SK-MEL-5 (cell line): ENCODE results near the gene JTB. TPM values are rescaled to one million over a fixed set of nuclear protein-coding genes. Genes with fewer than 3 reads are reported as not detected.

Experiments used
- DNase-seq: peaks from one replicate; pipeline ENCODE4 v3.0.0-alpha.2; 2016; ENCODE audit warnings: low read depth, low spot score
- in situ Hi-C: cut with HindIII; loops from 2 replicates; pipeline ENCODE4 v1.10.0; 2016; ENCODE audit warnings: low sequenced_read_pairs, high pct_unique_total_duplicates, low pct_unique_long_range_greater_than_20kb
- small RNA-seq, 2 experiments: library from RNA; depleted of rRNA; stranded (forward); fragments of <200 nt; gene quantifications; one replicate each; pipeline ENCODE3, GENCODE V24; 2014
- total RNA-seq: library from RNA; depleted of rRNA; stranded (reverse); fragments of >200 nt; shearing (Covaris generic); gene quantifications from 2 replicates; pipeline ENCODE4 v1.2.3, GENCODE V29; 2014; rRNA removed

Gene JTB
- total RNA-seq, 1 experiment from 2014 or later: 362 TPM

- in situ Hi-C loops: no loop called here
- no peak for DNase-seq
Measured at GRCh38 chr1:153928245-153928644, 49.2 kb downstream of the JTB start.

DNA sequence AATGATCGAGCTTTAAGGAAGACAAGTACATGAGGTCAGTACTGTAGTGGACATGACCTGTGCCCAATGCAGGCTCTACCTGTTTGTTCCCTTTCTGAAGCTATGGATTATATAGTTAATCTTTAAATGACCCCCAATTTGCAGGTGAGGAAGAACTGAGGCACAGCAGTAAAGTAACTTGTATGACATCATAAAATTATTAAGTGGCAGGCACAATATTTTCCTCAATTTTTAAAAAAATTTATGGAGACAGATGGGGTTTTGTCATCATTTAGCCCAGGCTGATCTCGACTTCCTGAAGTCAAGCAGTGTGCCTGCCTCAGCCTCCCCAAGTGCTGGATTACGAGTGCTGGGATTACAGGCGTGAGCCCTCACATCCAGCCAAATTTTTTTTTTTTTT, 51.1 kb downstream of the JTB start:
- no peak for DNase-seq
- in situ Hi-C loops: no loop called here

Small RNA genes within 50 kb of the gene (small RNA-seq; reads per million reads assigned to genes)
- gene MIR6737: 0 reads per million in 2 experiments

Other genes starting within 250 kb of the JTB start
- gene INTS3, start 249.6 kb downstream of the JTB start, total RNA-seq: 63.2 and 77.5 TPM in 2 replicates
- 174 and 184 TPM in 2 replicates for gene SLC27A3, start 202.3 kb downstream of the JTB start, total RNA-seq
- 8.4 and 8.7 TPM in 2 replicates for gene GATAD2B, start 54.7 kb downstream of the JTB start, total RNA-seq
- 13.8 and 17.9 TPM in 2 replicates for gene DENND4B, start 31.0 kb downstream of the JTB start, total RNA-seq
- gene CRTC2, start 19.1 kb downstream of the JTB start, total RNA-seq: 11.1 and 14.8 TPM in 2 replicates
- 240 and 242 TPM in 2 replicates for gene SLC39A1, start 14.1 kb downstream of the JTB start, total RNA-seq
- gene CREB3L4, start 9.8 kb downstream of the JTB start, total RNA-seq: 16.7 and 23.8 TPM in 2 replicates
- gene RAB13, start 8.7 kb upstream of the JTB start, total RNA-seq: 52.4 and 55.6 TPM in 2 replicates
- 5,494 and 5,700 TPM in 2 replicates for gene RPS27, start 13.1 kb upstream of the JTB start, total RNA-seq
- not detected in 2 replicates for gene NUP210L, start 177.4 kb upstream of the JTB start, total RNA-seq
- 706 and 766 TPM in 2 replicates for gene TPM3, start 214.4 kb upstream of the JTB start, total RNA-seq
- not detected in 2 replicates for gene CFAP141, start 228.7 kb upstream of the JTB start, total RNA-seq
- 161 and 180 TPM in 2 replicates for gene UBAP2L, start 243.3 kb upstream of the JTB start, total RNA-seq